NCI-H526 treated with DMSO at 0.1 percent for 48 hours (cell line): ENCODE results near the gene BLID.

Source experiments
- DNase-seq: peaks from one replicate; lab custom pipeline; 2025; lab: John Stamatoyannopoulos, UW

The BLID gene

DNA sequence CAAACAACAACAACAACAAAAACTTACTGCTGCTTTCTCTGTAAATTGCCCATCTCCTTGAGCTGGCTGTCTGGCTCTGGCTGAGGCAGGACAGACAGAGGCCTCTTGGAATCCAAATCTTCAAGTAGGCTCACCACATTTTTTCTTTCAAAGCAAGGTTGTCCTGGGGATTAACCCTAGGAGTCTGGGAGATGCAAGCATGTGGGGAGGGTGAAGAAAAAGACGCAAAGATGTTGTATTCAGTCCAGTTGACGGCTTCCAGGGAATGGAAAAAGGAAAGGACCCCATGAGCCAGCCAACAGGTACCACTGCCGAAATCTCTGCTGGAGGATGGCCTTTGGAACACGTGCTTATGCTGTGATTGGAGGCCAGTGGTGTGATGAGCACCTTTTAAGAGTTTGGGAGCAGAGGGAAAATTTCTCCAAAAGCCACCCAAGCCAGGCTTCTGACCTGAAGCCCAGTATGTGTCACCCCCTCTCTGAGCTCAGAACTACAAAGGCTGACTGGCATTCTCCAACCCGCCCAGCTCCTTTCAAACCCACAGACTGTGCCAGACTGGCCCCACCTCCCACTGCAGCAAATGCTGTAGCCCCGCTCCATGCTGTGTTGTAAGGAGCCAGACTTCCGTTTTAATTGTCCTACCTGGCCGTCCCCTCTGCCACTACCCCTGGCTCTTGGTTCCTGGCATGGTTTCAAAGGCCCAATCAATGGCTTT lies 10.8 kb downstream of the BLID start:
- no peak for DNase-seq

DNA sequence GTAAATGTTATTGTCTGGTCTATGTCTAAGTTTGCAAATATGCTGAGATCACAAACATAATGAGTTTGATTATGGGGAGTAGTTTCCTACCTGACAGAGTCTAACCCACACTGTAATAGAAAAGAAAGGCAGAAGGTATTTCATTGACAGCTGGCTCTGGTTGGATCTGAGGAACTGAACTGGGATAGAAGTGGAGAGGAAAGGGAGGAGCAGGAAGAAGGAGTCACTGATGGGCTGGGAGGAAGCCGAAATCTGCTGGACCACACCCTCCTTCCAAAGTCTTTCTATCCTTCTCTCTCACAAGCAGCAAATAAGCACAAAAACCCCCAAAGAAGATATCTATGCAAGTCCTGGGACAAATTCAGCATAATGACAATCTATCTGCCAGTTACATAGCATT lies 11.7 kb downstream of the BLID start:
- no peak for DNase-seq

DNA sequence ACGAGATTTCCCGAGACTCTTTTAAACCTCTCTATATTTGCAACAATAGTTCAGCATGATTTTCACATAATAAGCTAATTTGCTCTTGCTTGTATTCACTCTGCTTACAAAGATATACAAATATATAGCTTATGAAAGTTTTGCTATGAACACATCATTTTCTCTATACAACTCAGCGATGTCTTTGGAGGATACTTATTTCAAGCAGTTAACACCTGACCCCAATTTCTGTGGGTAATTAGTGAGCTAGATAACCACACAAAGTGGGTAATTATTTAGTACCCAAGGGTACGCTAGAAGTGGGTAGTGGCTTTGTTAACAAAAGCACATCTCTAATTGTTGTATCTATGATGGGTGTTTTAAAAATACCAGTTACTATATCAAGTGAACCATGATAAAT lies 12.3 kb downstream of the BLID start:
- no peak for DNase-seq

DNA sequence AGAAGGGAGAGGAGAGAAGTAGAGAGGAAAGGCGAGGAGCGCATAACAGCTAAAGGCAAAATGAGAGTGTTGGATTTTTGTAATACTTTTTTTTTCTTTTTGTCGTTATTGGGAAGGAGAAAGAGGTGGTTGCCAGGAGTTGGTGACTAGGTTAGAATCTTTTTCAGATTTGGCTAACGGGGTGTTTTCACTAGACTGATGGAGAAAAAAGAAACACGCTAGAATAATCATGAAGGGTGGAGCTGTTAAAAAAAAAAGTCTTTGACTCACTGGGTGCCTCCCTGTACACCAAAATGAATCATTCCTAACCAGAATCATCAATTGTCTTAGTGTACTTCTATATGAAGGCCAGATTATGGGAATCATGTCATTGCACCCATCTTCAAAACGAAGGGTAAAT lies 12.7 kb downstream of the BLID start:
- no peak for DNase-seq

DNA sequence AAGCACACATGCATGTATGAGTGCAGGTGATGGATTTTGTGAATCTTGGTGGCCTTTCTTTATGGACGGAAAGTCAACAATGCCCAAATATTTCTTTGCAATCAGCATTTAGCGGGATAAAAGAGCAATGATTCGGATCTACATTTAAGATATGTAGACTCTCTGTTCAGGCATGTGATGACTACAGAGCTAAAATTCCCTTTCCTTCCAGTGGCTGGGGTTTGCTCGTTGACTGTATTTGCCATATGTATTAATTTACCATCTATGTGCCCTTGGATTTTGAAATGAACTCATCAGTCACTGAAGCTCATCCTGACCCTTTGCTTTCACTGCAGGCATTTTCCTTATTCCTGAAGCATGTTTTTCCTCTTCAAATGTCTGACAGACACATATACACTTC lies 13.6 kb downstream of the BLID start:
- DNase-seq, result no peak

DNA sequence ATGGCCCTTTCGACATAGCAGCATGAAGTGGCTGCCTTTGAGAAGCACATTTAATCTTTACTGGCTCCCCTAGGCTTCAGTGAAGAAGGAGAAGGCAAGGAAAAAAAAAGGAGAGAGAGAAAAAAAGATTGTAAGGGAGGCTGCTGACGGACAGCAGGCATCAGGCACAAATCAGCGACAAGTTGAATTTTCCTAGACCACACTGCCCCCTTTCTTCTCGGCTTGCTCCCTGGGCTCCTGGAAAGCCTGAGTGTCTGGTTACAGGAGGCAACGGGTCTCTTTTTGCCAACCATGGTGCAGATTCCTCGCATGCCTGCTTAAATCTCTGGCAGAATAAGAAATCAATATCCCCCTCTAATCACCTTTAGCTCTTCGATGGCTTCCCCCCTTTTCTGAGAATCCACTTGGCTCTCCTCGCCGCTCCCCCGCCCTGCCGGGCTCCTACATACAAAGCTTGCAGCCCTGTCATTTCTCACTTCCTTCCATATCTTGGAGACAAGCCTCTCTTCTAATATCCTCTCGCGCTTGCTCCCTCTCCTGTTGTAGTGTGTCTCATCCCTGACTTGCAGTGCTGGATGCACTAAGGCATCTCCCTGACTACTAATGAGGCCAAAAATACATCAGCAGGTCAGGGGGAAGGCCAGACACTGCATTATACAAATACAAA lies 14.3 kb downstream of the BLID start:
- DNase-seq, result no peak

DNA sequence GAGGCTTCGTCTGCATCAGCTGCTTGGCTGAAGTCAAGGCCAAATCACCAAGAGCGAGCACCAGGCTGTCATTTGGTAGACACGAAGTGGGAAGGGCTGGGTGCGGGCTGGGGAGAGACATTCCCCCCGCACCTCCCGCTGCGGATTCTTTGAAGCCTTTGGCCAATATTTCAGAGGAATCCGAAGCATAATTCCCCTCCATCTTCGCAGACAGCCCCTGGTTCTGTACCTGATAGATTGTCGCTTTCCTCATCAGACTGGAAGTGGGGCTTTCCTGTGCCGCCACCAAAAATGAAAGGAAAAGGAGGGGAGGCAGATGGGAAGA lies 15.3 kb downstream of the BLID start:
- DNase-seq, result no peak

DNA sequence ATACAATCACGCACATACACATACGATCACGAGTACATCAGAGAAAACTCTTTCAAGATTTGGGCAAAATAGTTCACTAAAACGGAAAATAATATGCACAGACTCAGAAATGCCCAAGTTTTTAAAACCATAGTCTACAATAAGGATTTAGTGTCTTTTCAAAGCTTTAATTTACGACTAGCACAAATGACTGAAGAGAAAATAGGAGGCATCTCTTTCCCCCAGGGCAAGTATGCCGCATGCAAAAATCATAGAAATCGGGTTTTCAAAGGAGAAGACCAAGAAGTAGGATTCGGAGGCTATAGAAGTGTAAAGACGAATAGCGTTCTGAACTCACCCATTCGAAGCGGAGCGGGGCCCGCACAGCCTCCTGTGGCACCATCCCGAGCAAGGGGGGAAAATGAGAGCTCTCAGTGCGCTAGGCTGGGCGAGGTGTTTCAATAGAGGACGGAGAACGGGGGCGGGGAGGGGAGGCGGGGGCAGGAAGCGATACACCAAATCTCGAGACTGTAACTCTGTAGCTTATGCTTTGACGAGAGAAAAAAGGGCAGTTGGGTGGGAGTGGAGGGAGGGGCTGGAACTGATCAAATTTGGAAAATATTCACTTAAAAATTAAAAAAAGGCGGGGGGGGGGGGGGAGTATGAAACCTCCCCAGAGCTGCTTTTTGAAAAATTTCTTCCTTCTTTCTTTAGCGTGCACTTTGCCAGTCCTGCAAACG lies 15.8 kb downstream of the BLID start:
- DNase-seq, result no peak

DNA sequence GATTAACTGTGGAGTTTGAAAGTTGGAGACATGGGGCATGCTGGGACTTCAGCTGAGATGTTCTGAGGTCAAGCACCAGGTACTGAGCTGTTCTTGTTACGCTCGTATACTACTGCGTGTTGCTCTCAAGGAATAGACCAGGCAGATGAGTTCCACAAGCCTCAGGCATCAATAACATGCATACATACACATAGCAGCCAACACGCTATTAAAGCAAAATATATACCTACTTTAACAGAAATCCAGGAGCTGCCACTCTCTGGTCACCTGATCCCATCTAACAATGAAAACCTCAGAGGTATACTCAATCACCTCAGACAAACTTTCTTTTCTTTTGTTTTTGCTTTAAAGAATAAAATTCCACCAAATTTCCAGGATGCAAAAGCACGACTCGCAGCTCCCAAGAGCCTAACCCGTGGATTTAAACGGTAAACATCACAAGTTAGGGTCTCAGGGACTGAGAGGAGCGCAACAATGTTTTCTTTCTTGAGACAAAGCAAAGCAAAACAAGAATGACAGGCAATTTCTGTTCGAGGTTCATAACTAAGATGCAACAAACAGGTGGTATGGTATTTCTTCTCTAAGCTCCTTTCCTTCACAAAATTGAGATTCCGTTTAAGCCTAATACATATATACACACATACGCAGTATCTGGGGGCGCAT lies 16.5 kb downstream of the BLID start:
- no peak for DNase-seq

DNA sequence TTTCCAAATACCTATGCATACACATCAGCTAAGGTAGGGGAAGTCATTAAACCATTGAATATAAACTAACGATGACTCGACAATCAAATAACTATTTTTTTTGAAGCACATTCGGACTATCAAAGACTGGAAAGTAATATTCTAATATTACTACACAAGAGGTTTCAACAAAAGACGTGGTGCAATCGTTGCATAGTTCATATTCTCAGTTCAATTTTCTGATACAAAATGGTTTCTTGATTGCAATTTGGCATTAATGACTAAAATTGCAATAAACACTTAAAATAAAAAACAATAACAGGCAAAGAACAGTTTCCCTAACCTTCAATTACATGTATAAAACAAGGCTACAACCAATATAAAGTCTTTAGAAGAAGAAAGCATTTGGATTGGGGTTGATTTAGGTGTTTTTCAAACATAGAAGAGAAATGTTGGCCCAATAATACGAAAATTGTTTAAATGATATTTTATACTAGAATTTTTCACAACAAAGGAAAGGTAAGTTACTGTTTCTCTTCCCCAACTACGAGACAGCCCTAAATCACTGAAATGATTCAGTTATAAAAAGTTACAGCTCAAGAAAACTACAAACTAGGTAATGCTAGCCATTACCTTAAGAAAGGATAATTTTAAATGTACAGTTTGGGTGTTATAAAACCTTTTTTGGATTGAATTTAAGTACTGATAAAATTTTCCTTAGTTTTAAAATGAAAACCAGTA lies 17.6 kb downstream of the BLID start:
- no peak for DNase-seq

DNA sequence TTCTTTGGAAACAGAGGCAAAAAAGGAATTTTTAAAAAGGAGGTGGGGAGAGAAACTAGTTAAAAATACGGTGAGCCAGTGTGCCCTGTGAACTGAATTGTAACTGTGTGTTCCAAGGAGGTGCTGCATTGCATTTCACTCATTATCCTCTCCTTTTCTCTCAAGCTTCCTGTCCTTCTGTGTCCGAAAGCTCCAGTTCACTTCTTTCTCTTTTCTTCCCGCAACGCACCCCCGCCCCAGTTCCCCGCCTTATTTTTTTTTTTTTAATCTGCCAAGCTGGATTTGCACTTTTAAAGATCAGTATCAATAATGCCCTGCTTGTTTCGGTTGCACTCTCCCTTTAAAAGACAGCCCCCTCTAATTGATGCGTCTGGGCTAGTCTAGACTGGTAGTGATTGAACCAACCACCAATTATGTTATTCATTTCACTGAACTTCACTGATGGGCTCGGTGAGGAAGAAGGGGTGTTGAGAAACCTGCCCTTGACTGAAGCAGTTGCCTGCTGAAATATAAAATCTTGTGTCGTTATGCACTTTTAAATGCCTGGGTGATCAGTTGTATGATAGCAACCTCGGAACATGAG lies 18.5 kb downstream of the BLID start:
- no peak for DNase-seq

DNA sequence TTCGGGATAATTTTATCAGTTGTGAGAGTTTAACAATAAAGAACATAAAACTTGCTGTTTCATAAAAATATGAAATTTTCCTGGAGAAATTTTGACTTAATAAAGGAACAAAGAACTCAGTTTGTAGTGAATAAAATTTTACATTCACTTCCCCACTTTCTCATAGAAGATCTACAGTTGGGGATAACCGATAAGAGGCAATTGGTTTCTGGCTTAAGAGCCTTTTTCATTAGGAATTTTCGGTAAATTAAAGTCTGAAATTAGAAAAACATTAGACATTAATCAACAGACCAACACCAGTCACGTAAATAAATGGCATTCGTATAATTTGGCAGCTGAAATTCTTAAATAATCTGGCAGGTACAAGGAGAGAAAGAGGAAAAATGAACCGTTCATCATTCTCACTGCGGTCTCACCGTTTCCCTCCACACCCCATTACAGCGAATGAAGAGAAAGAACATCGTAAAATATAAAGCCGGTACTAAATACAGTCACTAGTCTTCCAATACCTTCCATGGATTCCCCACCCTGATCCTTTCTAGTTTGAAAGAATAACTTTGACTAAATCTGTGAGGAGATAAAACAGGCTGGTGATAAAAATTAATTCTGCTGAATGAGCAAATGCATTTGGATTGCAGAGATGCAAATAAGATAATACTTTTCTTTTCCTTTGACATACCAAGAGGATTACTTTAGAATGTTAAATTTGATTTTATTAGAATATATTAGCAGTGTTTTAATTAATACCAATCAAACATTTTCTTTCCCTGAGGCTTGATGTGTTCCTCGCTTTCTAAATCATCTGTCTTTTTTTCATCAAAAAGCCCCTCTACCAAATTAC lies 19.5 kb downstream of the BLID start:
- no peak for DNase-seq

DNA sequence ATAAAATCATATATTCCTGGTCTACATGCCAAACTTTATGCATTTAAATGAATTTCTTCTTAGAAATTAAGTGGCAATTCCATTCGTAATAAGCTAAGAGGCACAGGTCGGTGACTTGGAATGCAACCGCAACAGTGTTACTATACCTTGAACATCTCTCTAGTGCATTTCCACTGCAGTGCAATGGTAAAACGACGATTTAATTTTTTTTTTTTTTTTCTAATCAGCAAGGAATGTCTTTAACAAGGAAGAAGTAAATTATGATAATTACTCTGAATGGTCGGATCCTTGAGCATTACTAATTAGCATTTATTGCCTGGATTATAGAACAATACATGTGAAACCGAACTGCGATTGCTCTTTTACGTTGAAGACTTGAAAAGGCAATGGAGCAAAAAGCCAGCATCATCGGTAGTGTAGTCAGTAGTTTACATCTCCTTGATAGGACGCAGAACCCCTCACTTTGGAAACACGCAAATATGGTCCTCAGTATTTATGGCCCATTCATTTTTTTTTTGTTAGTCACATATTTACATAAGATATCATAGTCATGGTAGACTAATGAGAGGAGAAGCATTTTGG lies 20.2 kb downstream of the BLID start:
- DNase-seq, result no peak

DNA sequence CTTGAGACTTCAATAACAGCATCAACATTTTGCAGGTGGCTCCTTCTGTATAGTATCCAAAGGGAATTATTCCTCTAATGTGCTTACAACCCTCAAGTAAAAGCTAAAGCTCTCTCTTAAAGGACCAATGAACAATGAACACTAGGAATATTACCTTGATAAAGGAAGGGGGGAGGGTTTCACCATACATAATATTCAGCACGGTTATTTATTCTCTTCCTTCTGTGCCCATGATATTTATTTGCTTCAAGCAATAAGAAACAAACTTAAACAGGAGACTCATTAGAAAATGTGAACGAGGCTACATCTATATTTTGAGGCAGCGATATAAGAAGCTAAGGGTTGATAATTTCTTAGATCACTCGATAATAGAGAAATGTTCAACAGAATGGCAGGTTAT lies 21.2 kb downstream of the BLID start:
- DNase-seq, result no peak

DNA sequence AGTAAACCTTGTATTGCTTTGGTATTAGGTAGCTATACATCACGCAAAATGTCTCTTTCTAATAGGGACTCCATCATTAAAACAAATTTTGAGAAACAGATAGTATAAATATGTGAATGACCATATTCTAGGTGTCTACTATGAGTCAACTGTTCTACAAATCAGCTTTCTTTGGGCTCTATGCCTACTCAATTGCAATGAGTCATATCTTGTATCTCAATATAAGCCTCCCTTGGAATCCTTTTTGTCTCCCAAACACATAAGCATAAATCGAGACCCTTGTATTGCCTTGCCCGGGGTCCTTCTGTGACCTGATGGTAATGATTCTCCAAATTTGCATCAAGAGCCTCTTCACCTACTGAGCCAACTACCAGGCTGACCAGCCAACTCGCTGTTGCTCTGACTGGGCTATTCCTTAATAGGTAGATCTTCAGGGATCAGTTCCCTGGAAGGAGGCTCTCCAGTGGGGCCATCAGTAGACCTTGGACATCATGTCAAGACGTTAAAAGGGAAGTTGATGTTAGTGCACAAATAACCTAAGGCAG lies 22.2 kb downstream of the BLID start:
- no peak for DNase-seq

DNA sequence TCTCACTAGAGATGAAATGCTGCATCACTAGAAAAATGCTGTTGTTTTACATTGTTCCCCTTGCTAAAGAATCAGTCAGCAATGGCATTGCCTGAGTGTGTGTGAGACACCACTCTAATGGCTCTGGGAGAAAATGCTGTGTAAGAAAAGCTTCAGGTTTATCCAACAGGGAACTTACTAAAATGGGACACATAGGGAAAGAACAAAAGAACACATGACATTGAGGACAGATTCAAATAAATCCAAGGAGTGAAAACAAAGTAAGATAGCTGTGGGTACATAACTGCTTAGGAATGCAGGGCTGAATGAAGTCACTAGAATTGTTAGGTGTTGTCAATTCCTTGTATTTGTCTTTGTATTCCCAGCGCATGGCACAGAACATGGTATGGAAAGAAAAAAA lies 24.2 kb downstream of the BLID start:
- DNase-seq, result no peak

DNA sequence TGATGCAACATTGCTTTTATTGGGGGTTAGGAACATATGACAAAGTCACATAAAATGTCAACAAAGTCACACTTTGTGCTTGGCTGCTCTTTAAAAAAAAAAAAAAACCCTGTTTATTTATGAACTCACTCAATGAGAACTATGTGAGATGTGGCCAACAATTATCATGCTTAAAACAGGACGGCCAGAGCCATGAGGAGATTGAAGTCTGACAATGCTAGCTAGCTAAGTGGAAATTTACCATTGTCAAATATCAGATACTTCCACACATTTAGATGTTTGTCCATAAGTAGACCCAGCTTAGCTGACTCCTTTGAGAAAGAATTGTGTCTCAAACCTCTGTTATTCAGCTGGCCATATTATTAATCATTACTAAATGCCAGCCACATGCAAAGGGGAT lies 26.9 kb downstream of the BLID start:
- DNase-seq, result no peak

DNA sequence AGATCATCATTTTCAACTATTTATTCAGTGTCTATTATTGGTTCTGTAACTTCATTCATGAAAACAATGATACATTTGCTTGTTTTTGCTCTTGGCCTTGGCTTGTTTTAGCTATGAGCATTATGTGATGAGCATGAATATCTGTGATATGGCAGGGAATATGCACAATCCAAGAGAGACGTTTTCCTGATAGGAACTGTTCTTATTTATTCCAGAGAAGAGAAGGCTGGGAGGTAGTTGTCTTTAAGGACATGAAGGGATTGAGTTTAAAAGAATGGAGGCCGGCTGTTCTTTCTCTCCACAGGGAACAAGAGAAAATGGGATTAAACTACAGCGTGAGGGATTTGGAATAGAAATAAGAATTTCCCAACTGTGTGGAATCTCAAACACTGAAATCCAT lies 30.3 kb downstream of the BLID start:
- no peak for DNase-seq

DNA sequence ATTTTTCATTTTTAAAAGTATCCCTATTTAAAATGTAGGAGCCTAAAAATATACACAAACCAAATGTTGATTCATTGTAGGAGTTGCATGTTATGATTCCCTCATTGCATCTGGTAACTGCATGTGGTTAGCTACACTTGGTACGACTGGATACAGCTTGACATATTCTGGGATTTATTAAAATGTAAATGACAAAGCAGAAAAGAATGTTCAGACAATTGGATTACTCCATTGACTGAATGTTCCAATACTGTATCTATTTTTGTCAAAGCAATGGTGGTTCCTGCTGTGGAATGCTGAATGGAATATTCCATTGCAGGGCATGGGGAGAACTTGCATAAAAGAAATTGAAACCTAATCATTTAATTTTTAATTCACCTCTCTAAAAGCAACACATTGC lies 30.8 kb downstream of the BLID start:
- DNase-seq, result no peak

DNA sequence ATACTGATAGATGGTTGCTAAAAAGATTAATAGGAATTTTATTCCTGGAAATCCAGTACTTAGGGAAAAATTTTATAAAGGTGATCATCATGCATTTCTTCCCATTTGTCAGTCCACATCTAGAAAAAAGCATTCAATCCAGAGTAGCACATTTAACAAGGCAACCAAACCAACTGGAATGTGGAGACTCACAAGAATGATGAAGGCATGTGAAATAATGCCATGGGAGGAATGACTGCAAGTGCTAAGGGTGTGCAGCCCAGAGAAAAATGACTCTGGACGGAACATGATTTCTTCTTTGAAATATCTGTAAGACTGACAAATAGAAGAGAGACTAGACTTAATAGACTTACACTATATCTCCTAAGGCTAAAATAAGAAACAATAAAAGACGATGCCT lies 33.8 kb downstream of the BLID start:
- no peak for DNase-seq
